ENCODE measurements around the gene RDX.

The RDX gene

DNA sequence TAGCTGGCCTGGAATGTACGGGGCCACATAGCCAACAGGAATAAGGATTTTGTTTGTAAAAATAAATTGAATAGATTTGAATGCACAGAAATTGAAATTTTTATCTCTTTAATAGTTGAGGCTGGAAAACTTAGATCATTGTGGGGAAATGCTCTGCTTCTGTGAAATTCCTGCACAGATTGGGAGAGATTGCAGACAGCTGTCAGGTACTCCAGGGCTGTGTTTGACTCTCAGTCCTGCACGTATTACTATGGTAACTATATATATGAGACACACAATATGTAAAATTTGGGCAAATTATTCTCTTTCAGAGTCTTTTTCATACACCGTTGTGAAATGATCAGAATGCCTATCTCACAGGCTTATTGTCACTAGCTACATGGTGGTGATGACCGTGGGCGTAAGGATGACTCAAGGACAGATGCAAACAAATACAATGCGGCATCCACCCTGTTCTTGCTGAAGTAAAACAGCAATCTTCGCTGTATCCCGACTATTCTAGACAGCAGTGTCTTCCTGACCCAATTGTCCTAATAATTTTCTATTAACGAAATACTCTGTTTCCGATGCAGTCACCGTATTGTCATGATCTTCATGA, 123.8 kb downstream of the RDX start:
- H3K9me3 ChIP-seq (ENCODE audit: severe bottlenecking), result no peaks in the 10 kb centered on the region
- H3K27me3 ChIP-seq (ENCODE audit: insufficient read depth, poor library complexity, severe bottlenecking), result no peaks in the 10 kb centered on the region
- DNase-seq (ENCODE audit: low spot score) (no peak), ATAC-seq (ENCODE audit: low read depth) (no peak)
- no peak overlapping the region for H3K27ac ChIP-seq (ENCODE audit: poor library complexity, severe bottlenecking)
- H3K36me3 ChIP-seq (ENCODE audit: low read depth), result peaks cover 14% of the 10 kb centered on the region
- peaks cover 8% of the 10 kb centered on the region for H3K4me1 ChIP-seq (ENCODE audit: insufficient read depth, poor library complexity, severe bottlenecking)
- TF ChIP-seq, protein P1, sequence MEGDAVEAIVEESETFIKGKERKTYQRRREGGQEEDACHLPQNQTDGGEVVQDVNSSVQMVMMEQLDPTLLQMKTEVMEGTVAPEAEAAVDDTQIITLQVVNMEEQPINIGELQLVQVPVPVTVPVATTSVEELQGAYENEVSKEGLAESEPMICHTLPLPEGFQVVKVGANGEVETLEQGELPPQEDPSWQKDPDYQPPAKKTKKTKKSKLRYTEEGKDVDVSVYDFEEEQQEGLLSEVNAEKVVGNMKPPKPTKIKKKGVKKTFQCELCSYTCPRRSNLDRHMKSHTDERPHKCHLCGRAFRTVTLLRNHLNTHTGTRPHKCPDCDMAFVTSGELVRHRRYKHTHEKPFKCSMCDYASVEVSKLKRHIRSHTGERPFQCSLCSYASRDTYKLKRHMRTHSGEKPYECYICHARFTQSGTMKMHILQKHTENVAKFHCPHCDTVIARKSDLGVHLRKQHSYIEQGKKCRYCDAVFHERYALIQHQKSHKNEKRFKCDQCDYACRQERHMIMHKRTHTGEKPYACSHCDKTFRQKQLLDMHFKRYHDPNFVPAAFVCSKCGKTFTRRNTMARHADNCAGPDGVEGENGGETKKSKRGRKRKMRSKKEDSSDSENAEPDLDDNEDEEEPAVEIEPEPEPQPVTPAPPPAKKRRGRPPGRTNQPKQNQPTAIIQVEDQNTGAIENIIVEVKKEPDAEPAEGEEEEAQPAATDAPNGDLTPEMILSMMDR (IDR thresholded peaks at IDR 0.05; ENCODE audit: poor library complexity, severe bottlenecking), result no peak
- no peak overlapping the region for H3K4me3 ChIP-seq (ENCODE audit: severe bottlenecking)

DNA sequence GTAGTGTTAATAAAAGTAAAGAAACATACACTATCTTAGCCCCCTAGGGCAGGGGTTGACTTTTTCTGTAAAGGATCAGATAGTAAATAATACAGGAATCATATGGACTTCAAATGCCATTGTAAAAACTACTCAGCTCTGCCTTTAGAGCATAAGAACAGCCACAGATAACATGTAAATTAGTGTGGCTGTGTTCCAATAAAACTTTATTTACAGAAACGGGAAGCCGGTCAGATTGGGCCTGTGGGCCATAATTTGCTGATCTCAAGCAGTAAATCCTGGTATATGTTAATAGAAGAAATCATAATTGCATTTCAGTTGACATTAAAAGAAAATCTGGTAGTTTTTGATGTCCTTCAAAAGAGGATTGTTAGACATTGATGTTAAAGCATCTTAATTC, 126.7 kb downstream of the RDX start:
- no peak overlapping the region for H3K4me3 ChIP-seq (ENCODE audit: severe bottlenecking)
- TF ChIP-seq, protein P1 (IDR thresholded peaks at IDR 0.05; ENCODE audit: poor library complexity, severe bottlenecking), result no peak
- DNase-seq (ENCODE audit: low spot score), result no peak

DNA sequence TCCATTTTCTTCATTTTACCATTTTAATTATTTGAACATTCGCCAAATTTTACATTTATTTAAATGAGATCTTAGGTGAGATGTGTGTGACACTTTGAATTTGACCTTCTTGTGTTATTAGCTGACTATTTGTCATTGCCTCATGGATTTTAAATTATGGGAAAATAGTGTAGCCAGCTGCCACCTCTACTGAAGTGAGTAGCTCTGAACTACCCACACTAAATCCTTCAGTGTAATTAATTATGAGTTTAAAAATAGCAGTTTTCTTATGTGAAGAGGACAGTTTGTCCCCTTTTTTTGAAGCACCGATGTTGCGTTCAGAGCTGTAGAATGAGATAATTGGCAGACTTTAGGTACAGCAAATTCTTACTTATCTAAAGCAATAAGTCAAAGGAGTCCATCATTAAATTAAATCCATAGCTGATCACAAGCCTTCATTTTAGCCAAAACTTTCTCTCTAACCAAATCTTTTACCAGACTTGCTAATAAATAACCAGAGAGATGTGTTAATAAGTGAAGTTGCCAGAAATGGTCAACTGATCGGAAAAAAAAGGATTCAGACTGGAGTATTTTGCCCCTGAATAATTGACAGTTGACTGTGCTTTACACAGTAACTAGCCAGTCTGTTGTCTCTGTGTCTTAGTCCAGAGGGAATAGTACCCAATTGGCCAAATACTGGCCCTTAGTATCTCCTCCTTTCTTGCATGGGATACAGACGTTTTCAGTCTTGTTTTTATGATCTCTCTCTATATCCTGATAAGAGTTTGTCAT, 128.2 kb downstream of the RDX start:
- Histone ChIP-seq H3K4me1 (ENCODE audit: insufficient read depth, poor library complexity, severe bottlenecking) (no peaks in the 10 kb centered on the region), H3K27me3 (ENCODE audit: insufficient read depth, poor library complexity, severe bottlenecking) (no peaks in the 10 kb centered on the region), H3K9me3 (ENCODE audit: severe bottlenecking) (no peaks in the 10 kb centered on the region), H3K27ac (ENCODE audit: poor library complexity, severe bottlenecking) (no peak overlapping the region), H3K36me3 (ENCODE audit: low read depth) (peaks cover 55% of the 10 kb centered on the region), H3K4me3 (ENCODE audit: severe bottlenecking) (no peak overlapping the region)
- no peak for ATAC-seq (ENCODE audit: low read depth)
- DNase-seq (ENCODE audit: low spot score), result no peak
- TF ChIP-seq, protein P1 (IDR thresholded peaks at IDR 0.05; ENCODE audit: poor library complexity, severe bottlenecking), result no peak

More for the DNA sequence above, 126.7 kb downstream of the RDX start:
- H3K27me3 ChIP-seq (ENCODE audit: insufficient read depth, poor library complexity, severe bottlenecking), result no peaks in the 10 kb centered on the region
- no peak overlapping the region for H3K27ac ChIP-seq (ENCODE audit: poor library complexity, severe bottlenecking)
- no peaks in the 10 kb centered on the region for H3K9me3 ChIP-seq (ENCODE audit: severe bottlenecking)
- peaks cover 40% of the 10 kb centered on the region for H3K36me3 ChIP-seq (ENCODE audit: low read depth)
- no peak for ATAC-seq (ENCODE audit: low read depth)
- H3K4me1 ChIP-seq (ENCODE audit: insufficient read depth, poor library complexity, severe bottlenecking), result no peaks in the 10 kb centered on the region

DNA sequence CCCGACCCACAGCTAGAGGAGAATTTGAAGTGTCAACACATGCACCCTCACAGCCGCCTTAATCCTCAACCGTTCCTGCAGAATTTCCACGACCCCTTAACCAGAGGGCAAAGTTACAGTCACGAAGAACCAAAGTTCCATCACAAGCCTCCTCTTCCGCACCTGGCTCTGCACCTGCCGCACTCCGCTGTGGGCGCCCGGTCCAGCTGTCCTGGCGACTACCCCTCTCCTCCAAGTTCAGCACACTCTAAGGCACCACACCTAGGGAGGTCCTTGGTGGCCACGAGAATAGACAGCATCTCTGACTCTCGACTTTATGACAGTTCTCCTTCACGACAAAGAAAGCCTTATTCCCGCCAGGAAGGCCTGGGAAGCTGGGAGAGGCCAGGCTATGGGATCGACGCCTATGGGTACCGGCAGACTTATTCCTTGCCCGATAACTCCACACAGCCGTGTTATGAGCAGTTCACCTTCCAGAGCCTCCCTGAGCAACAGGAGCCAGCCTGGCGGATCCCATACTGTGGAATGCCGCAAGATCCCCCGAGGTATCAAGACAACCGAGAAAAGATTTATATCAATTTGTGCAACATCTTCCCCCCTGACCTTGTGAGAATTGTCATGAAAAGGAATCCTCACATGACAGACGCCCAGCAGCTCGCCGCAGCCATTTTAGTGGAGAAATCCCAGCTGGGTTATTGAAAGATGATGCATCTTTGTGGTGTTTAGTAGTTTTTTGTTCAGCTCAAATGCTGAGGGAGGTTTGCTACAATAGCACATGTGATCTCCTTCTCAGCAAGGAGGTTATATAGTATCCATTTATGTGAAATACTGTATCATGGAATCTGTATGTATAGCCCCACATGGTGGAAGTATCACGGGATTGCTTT, 131.1 kb downstream of the RDX start:
- Histone ChIP-seq H3K4me3 (ENCODE audit: severe bottlenecking) (no peak overlapping the region), H3K27ac (ENCODE audit: poor library complexity, severe bottlenecking) (no peak overlapping the region), H3K4me1 (ENCODE audit: insufficient read depth, poor library complexity, severe bottlenecking) (no peaks in the 10 kb centered on the region), H3K9me3 (ENCODE audit: severe bottlenecking) (no peaks in the 10 kb centered on the region), H3K36me3 (ENCODE audit: low read depth) (peaks cover 76% of the 10 kb centered on the region), H3K27me3 (ENCODE audit: insufficient read depth, poor library complexity, severe bottlenecking) (no peaks in the 10 kb centered on the region)
- DNase-seq (ENCODE audit: low spot score) (no peak), ATAC-seq (ENCODE audit: low read depth) (peak; percentile 25; the same call in 1 of the 3 replicates)
- TF ChIP-seq, protein P1 (IDR thresholded peaks at IDR 0.05; ENCODE audit: poor library complexity, severe bottlenecking), result no peak
